RWPE2 (cell line): ENCODE results near the gene CRACDL.

Experiments
- ATAC-seq: fragments of 200-7000 bp; cut with Tn5 transposase; 3 replicates; pipeline ENCODE4 v1.9.1; 2021; ENCODE audit warnings: low read depth
- DNase-seq: peaks from one replicate; pipeline ENCODE4 v3.0.0-alpha.2; 2020; ENCODE audit warnings: low spot score
- H3K27ac ChIP-seq: fragments of 450-650 bp; 2 replicates; pipeline ENCODE4 v1.5.1; 2017; ENCODE audit warnings: mild to moderate bottlenecking; ENCODE audit not compliant: poor library complexity, severe bottlenecking
- H3K27me3 ChIP-seq: fragments of 250-450 bp; sonication (Bioruptor Pico); 2 replicates; pipeline ENCODE4 v1.5.1; 2021; ENCODE audit warnings: mild to moderate bottlenecking, moderate library complexity; ENCODE audit not compliant: insufficient read depth, poor library complexity, severe bottlenecking
- H3K36me3 ChIP-seq: fragments of 250-450 bp; sonication (Bioruptor Pico); 2 replicates; pipeline ENCODE4 v1.5.1; 2020; ENCODE audit warnings: low read depth, mild to moderate bottlenecking, moderate library complexity
- H3K4me1 ChIP-seq: fragments of 250-450 bp; sonication (Bioruptor Pico); 2 replicates; pipeline ENCODE4 v1.5.1; 2021; ENCODE audit warnings: mild to moderate bottlenecking, moderate library complexity; ENCODE audit not compliant: insufficient read depth, poor library complexity, severe bottlenecking
- H3K4me3 ChIP-seq: fragments of 250-450 bp; sonication (Bioruptor Pico); 2 replicates; pipeline ENCODE4 v1.5.1; 2021; ENCODE audit warnings: mild to moderate bottlenecking, moderate library complexity; ENCODE audit not compliant: severe bottlenecking
- H3K9me3 ChIP-seq: fragments of 250-450 bp; sonication (Bioruptor Pico); 2 replicates; pipeline ENCODE4 v1.5.1; 2021; ENCODE audit warnings: mild to moderate bottlenecking, moderate library complexity; ENCODE audit not compliant: severe bottlenecking
- TF ChIP-seq, protein P1 (sequence below): fragments of 450-650 bp; IDR thresholded peaks from one replicate; pipeline ENCODE4 v1.5.1; 2017; ENCODE audit warnings: mild to moderate bottlenecking, moderate library complexity; ENCODE audit not compliant: poor library complexity, severe bottlenecking

Gene CRACDL

GRCh38 chr2:98800330-98801064 is 135.5 kb downstream of the CRACDL start:
- Histone ChIP-seq H3K9me3 (no peaks in the 10 kb centered on the region), H3K4me1 (peaks cover 7% of the 10 kb centered on the region), H3K27ac (no peak overlapping the region), H3K4me3 (no peak overlapping the region), H3K36me3 (no peaks in the 10 kb centered on the region), H3K27me3 (no peaks in the 10 kb centered on the region)
- no peak for DNase-seq
- ATAC-seq: no peak
- TF ChIP-seq, protein P1, sequence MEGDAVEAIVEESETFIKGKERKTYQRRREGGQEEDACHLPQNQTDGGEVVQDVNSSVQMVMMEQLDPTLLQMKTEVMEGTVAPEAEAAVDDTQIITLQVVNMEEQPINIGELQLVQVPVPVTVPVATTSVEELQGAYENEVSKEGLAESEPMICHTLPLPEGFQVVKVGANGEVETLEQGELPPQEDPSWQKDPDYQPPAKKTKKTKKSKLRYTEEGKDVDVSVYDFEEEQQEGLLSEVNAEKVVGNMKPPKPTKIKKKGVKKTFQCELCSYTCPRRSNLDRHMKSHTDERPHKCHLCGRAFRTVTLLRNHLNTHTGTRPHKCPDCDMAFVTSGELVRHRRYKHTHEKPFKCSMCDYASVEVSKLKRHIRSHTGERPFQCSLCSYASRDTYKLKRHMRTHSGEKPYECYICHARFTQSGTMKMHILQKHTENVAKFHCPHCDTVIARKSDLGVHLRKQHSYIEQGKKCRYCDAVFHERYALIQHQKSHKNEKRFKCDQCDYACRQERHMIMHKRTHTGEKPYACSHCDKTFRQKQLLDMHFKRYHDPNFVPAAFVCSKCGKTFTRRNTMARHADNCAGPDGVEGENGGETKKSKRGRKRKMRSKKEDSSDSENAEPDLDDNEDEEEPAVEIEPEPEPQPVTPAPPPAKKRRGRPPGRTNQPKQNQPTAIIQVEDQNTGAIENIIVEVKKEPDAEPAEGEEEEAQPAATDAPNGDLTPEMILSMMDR: no peak

- Histone ChIP-seq H3K36me3 (no peaks in the 10 kb centered on the region), H3K9me3 (no peaks in the 10 kb centered on the region), H3K27me3 (no peaks in the 10 kb centered on the region), H3K4me1 (peaks cover under 1% of the 10 kb centered on the region), H3K4me3 (no peak overlapping the region), H3K27ac (no peak overlapping the region)
- DNase-seq: no peak
- no peak for ATAC-seq
- TF ChIP-seq, protein P1: no peak
These were observed 136.4 kb downstream of the CRACDL start for GRCh38 chr2:98799375-98800329.

DNA sequence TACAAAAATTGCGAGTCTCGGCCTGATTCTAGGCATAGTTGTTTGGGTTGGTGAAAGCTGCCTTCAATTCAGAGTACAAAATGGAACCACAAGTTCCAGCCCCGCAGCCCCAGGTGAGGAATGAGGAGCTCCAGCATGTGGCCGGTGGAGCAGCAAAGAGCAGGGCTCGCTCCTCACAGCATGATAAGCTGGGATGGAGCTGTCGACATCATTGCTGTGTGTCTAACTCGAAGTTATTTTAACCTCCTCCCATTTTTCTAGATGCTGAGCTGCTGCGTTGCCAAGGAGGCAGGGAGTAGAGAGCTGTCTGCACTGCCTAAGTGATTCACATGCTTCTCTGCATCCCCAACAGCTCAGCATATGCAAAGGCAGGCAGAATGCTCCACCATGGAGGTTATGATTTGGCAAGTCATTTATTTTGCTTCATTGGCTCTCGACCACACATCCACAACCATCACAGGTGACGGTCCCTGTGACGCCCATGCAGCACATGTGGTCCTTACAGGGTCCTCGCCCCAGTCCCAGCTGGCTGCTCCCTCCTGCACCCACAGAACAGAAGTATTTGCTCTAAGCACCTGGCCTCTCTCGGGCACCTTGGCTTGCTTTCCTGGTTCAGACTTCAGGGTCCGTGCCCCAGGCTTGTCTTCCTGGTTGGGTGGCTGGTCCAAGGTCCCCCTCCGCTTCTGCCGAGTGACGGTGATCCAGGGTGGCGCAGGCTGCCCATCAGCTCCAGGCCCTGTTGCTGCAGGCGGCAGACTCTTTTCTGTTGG is 139.1 kb downstream of the CRACDL start:
- TF ChIP-seq, protein P1: no peak
- H3K27me3 ChIP-seq: no peaks in the 10 kb centered on the region
- no peaks in the 10 kb centered on the region for H3K9me3 ChIP-seq
- DNase-seq: no peak
- peaks cover 21% of the 10 kb centered on the region for H3K4me1 ChIP-seq
- no peak overlapping the region for H3K27ac ChIP-seq
- ATAC-seq: no peak
- no peak overlapping the region for H3K4me3 ChIP-seq
- no peaks in the 10 kb centered on the region for H3K36me3 ChIP-seq

- ATAC-seq: no peak
- TF ChIP-seq, protein P1: no peak
- no peak for DNase-seq
- Histone ChIP-seq H3K27me3 (no peaks in the 10 kb centered on the region), H3K4me1 (peaks cover 21% of the 10 kb centered on the region), H3K9me3 (no peaks in the 10 kb centered on the region), H3K27ac (no peak overlapping the region), H3K36me3 (no peaks in the 10 kb centered on the region), H3K4me3 (no peak overlapping the region)
These were observed 139.9 kb downstream of the CRACDL start for GRCh38 chr2:98795891-98796676.
